ENCODE measurements around the gene CTPS2.
"Not testable (repeated sequence)": the region's sequence is repeated elsewhere in the genome, so short reads cannot be mapped to it uniquely, and the experiment has no call there.

CTPS2 gene, protein sequence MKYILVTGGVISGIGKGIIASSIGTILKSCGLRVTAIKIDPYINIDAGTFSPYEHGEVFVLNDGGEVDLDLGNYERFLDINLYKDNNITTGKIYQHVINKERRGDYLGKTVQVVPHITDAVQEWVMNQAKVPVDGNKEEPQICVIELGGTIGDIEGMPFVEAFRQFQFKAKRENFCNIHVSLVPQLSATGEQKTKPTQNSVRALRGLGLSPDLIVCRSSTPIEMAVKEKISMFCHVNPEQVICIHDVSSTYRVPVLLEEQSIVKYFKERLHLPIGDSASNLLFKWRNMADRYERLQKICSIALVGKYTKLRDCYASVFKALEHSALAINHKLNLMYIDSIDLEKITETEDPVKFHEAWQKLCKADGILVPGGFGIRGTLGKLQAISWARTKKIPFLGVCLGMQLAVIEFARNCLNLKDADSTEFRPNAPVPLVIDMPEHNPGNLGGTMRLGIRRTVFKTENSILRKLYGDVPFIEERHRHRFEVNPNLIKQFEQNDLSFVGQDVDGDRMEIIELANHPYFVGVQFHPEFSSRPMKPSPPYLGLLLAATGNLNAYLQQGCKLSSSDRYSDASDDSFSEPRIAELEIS

DNA sequence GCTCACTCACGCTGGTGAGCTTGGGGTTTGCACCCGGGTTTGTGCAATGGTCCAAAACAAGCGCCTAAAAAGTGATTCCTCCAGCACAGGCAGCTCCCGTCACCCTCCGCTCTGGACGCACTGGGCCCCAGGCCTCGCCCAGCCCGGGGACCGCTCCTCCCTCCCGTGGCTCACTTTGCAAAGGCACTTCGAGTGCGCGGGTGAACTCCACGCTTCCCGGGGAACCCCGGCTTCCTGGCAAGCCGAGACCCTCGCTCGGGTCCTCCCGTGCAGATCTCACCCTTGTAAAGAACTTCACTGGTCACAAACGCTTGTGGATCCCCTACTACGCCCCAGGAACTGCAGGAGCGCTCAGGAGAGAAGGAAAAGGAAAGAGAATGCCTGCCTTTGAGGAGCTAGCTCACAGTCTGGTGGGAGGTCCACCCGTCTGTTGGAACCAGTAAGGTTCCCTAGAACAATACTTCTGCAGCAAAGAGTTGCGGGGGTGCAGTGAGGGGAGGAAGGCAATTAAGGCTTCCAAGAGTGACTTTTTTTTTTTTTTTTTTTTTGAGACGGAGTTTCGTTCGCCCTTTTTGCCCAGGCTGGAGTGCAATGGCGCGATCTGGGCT lies at the start of gene CTPS2:
Gene CTPS2, minus strand, starts transcription at position 122 of the 608 bp plus-strand sequence. CDS start 9,767 bp downstream, outside the sequence.
- peak; percentile 61 for DNase-seq

DNA sequence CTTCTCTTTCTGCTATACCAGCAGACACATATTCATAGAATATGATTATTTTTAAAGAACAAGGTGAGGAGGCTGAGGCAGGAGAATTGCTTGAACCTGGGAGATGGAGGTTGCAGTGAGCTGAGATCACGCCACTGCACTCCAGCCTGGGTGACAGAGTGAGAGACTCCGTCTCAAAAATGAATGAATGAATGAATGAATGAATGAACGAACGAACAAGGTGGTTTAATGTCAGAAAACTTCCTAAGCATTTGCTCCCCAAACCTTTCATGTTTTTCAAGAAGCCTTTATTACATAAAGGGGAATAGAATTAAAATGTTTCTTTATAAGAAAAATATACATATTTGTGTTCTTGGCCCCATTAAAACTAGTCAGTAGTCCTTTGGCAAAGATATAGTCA lies 49.0 kb upstream of the CTPS2 start:
- DNase-seq, result not testable (repeated sequence)

GRCh38 chrX:16756724-16757123 lies 44.3 kb upstream of the CTPS2 start:
- DNase-seq, result no peak

DNA sequence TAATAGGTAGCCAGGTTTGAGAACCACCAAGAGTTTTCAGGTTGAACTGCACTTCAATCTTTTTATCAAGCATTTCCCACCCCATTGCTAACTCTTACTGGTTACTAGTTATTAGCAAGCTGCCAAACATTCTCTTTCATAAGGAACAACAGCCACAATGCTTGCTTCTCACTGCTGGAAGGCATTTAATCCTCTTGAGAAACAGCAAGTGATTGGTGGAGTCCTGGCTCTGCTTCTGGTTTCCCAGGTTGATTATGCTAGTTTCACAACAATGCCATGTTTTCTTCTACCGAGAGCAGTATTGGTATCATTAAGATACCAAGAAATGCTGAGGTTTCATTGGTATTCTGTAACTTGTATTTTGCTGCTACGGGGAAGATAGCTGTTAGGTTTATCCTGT lies 41.5 kb upstream of the CTPS2 start:
- DNase-seq, result no peak

- DNase-seq, result no peak
Observed at GRCh38 chrX:16750136-16750535, 37.7 kb upstream of the CTPS2 start.

DNA sequence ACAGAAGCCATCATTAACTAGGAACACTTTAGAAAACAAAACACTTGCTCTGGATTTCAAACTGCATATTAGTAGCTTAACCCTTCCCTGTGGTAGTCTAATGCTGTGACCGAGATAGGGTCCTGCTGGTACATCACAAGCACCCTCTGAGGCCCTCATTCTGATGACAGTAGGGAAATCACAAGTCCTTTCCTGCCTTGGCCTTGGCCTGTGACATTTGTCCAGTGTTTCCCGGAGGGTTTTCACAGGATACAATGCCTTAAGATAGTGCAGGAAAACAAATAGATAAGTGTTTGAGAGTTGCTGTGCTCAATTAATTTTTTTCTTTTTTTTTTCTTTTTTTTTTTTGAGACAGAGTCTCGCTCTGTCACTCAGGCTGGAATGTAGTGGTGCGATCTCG lies 36.0 kb upstream of the CTPS2 start:
- DNase-seq, result no peak

DNA sequence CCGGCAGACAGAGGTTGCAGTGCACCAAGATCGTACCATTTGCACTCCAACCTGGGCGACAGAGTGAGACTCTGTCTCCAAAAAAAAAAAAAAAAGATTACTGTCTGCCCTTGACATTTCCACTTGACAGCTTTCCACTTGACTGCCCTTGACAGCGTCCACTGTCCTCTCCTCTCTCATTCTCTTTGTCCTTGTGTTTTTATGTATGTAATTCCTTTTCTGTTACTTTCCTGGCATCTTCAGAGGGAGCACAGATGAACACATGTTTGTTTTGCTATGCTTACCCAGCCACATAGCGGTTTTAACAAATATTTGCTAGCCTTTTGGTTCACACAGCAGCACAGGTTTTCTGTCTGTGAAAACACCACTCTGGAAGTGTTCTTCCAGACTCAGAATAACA lies 33.2 kb upstream of the CTPS2 start:
- no peak for DNase-seq

DNA sequence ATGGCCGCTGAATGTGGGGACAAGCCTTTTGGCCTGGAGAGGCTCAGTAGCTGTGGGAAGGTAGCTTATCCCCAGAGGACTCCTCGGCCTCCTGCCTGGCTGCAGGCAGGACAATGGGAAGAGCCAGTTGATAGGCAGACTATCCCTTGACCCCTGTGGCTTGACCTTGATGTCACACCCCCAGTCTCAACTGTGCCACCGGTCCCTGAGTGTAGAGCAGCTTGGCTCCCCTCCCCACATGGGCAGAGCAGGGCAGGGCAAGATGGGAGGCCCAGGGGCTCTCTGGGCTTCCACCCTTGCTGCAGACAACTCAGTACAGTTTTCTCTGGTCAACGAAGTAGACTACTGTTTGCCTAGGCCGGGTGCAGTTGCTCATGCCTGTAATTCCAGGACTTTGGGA lies 32.6 kb upstream of the CTPS2 start:
- no peak for DNase-seq

- no peak for DNase-seq
Observed at GRCh38 chrX:16743604-16744325, 31.3 kb upstream of the CTPS2 start.

GRCh38 chrX:16739574-16739973 lies 27.1 kb upstream of the CTPS2 start:
- no peak for DNase-seq

DNA sequence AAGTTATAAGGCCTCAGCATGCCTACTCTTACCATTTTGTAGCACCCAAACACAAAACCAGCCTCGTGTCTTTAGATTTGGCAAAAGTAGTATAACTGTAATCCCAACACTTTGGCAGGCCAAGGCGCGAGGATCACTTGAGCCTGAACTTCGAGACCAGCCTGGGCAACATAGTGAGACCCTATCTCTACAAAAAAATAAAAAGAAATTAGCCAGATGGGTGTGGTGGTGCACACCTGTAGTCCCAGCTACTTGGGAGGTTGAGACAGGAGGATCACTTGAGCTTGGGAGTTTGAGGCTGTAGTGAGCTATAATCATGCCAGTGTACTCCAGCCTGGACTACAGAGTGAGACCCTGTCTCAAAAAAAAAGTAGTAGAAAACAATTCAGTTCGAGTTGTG lies 24.6 kb upstream of the CTPS2 start:
- no peak for DNase-seq

DNA sequence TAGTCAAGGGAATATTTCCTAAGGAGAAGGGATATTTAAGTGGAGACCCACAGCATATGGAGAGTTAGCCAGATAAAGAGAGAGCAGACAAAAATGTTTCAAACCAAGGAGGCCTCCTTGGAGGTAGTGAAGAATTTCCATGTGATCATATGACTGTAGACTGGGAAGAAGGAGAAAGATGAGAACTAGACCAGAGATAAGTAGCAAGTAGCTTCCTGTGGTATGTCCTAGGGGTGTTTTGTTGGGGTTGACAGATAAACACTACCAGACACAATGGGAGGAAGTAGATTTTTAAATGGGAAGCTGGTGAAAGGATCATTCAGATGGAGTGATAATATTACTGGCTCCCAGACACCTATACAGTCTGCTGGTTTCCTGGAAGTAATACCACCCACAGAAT lies 20.5 kb upstream of the CTPS2 start:
- DNase-seq, result no peak

GRCh38 chrX:16730450-16730849 lies 18.0 kb upstream of the CTPS2 start:
- no peak for DNase-seq

DNA sequence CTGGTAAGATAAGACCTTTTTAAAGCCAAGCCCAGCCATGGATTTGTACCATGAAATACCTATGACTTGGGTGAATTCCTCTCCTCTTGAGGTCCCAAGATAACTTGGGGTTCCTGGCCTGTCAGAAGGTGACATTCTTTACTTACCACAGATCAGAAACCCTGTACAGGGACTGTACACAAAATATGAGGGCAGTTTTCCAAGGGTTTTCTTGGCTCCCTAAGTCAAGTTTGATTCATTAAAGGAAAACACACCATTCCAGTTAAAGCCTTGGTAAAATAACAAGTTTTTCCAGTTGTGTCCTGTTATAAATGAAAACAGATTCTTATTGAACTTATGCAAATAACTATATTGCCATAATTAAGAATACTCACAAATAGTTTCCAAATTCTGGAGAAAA lies 15.2 kb upstream of the CTPS2 start:
- no peak for DNase-seq

DNA sequence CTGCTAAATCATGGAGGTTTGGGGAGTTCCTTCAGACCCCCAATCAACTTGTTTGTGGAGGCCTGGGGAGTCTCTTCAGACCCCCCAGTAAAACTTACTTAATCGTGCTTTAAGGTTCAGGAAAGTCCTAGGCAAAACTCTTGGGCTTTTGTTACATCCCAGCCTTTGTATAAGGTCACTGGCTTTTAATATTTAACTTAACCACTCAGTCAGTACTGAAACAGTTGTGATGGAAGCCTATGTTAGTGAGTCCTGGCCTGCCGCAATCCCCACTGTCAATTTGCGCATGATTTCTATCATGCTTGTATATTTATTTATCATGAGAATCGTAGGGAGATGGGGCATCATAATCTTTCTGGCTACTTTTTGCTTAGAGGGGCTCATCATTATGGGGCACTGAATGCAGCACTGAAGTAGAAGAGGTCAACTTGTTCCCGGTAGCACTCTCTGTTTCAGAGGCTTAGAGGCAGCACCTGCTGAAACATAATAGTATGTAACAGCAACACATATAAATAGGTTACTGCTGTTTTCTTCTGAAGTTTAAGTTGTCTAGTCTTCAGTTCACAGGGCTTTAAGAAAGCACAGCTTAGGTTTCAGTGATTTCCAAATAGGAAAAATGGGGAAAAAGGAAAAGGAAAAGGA lies 14.0 kb upstream of the CTPS2 start:
- not testable (repeated sequence) for DNase-seq

- DNase-seq, result no peak
Observed at GRCh38 chrX:16725072-16725471, 12.6 kb upstream of the CTPS2 start.

- DNase-seq, result no peak
Observed at GRCh38 chrX:16722481-16722880, 10.0 kb upstream of the CTPS2 start.

DNA sequence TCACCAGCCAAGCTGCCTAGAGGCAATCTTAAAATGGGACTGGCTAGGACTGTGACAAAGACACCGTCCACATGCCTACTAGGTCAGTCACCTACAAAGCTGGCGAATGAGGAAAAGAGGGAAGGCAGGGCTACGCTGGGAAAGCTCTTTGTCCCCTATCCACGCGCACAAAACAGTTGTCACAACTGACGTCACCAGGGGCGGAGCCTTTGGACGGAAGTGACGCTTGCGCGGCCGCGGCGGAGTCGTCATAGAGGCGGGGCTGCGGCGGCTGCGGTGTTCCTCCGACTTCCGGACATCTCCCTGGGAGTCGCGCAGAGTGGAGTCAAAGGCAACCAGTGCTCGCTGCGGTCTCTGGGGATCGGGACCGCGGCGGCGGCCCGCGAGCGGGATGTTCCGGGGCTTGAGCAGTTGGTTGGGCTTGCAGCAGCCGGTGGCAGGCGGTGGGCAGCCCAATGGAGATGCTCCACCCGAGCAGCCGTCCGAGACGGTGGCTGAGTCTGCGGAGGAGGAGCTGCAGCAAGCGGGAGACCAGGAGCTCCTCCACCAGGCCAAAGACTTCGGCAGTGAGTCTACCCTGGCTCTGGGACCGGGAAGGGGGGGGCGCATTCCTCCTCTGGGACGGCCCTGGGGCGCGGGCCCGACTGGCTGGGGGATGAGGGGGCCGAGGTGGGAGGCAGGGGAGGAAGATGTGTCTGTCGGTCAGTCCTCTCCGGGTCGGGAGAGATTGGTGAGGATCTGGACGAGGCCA lies 7.0 kb upstream of the CTPS2 start, which contains the start of gene SYAP1:
Gene SYAP1, plus strand, starts transcription at position 279 of the 751 bp plus-strand sequence. Its CDS starts 113 bp downstream, at position 392.
- peak; percentile 98 for DNase-seq

DNA sequence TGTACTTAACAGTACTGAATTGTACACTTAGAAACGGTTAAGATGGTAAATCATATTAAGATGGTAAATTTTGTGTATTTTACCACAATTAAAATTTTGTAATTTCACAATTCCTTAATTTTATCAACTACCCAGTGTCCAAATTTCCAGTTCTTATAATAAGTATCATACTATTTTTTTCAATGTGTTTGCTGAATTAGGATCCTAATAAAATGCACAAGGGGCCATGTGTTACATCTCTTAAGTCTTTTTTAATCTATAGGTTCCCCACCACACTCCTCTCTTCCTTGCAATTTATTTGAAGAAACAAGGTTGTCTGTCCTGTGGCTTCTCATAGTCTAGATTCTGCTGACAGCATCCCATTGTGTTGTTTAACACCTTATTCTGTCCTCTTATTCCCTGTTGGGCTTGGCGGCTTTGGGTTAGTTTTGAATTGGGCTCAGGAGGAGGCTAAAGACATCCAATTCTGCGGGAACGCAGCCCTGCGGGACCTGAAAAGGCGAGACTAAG lies 6.4 kb upstream of the CTPS2 start:
- no peak for DNase-seq

DNA sequence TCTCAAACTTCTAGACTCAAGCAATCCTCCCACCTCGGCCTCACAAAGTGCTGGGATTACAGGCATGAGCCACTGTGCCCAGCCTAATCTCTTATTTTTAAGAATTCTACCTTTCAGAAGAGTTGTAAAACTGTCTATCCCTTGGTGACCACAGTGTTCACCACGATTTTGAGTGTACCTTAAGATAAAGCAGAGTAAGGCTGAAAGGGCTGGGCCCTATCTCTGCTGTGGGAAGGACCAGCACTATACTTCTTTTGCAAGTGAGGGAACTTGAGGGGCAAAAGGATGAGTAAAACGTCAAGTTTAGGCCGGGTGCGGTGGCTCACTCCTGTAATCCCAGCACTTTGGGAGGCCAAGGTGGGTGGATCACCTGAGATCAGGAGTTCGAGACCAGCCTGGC lies 4.0 kb upstream of the CTPS2 start:
- not testable (repeated sequence) for DNase-seq

GRCh38 chrX:16715638-16716037 lies 3.2 kb upstream of the CTPS2 start:
- not testable (repeated sequence) for DNase-seq

- no peak for DNase-seq
Observed at GRCh38 chrX:16714504-16714903, 2.0 kb upstream of the CTPS2 start.
